RWPE1 (cell line): Measurements from ENCODE around the gene RASIP1.
"Not testable (repeated sequence)": the region's sequence is repeated elsewhere in the genome, so short reads cannot be mapped to it uniquely, and the experiment has no call there.

Experiments
- CTCF ChIA-PET: fragments of 350-600 bp; sonication (Branson Sonifier 250); formaldehyde crosslinking; extraction: SDS; loops from one replicate; lab custom pipeline; 2021; lab: Yijun Ruan, JAX
- POLR2A ChIA-PET: fragments of 400-600 bp; formaldehyde crosslinking; extraction: SDS; loops from one replicate; lab custom pipeline; 2020; ENCODE audit warnings: antibody characterized with exemption; ENCODE audit not compliant: low non-redundant PET; lab: Yijun Ruan, JAX
- DNase-seq: peaks from one replicate; pipeline ENCODE4 v3.0.0; 2012; ENCODE audit warnings: low spot score
- H3K27ac ChIP-seq: fragments of 450-650 bp; 2 replicates; pipeline ENCODE4 v1.5.1; 2017
- CTCF ChIP-seq: fragments of 450-650 bp; conservative IDR thresholded peaks from 2 replicates; pipeline ENCODE4 v1.5.1; 2017; ENCODE audit warnings: low read depth, mild to moderate bottlenecking

The RASIP1 gene

GRCh38 chr19:48695743-48696352 is 44.6 kb downstream of the RASIP1 start, which contains the start of gene FUT2:
TSS of gene FUT2 (plus strand) at chr19:48695971. CDS start at chr19:48702957, 6,986 bp downstream.
- CTCF ChIA-PET: no interaction called here
- no peak for TF ChIP-seq CTCF
- POLR2A ChIA-PET: interaction anchor here (0.5 kb wide), 1 partner anchor 21 kb away, joined by 4 read pairs; no protein-coding TSS in a partner anchor
- DNase-seq: no peak
- peak within 1 kb of the TSS; percentile 18 for H3K27ac ChIP-seq

DNA sequence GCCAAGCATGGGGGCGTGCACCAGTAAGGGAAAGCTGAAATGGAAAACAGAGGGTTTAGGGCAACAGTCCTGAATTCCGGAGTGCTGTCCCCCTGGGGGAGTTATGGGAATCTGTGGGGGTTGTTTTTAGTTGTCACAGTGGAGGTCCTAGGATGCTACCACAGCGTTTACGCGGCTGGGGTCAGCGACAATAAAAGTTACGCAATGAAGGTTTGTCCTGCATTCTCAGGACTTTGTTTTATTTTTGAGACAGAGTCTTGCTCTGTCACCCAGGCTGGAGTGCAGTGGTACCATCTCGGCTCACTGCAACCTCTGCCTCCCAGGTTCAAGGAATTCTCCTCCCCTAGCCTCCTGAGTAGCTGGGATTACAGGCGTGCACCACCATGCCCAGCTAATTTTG is 46.8 kb downstream of the RASIP1 start:
- POLR2A ChIA-PET, CTCF ChIA-PET, H3K27ac ChIP-seq, DNase-seq: not testable (repeated sequence)

- no peak for DNase-seq
- ChIA-PET CTCF (no interaction called here), POLR2A (no interaction called here)
- no peak for TF ChIP-seq CTCF
- H3K27ac ChIP-seq: no peak overlapping the region
Observed at GRCh38 chr19:48689449-48689848, 51.0 kb downstream of the RASIP1 start.

DNA sequence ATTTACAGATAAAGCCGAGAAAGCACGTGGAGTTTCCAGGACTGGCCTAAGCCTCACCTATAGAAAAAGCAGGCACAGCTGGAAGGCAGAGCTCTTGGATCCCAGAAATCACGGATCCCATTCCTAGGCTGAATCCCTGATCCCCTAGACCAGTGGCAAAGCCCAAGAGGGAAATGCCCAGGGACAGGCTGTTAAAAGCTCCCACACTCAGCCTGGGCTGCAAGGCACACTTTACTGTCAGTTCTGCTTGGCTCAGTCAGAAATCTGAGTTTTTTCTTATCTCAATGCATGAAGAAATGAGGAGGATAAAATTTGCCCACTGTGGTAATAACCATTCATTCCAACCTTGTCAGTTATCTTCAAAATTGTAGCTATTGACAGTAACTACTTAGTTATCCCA is 52.6 kb downstream of the RASIP1 start:
- ChIA-PET CTCF (interaction anchor here (0.6 kb wide), 1 partner anchor 100 kb away, joined by 3 read pairs; no protein-coding TSS in a partner anchor), POLR2A (no interaction called here)
- H3K27ac ChIP-seq: no peak overlapping the region
- no peak for DNase-seq
- no peak for TF ChIP-seq CTCF

- H3K27ac ChIP-seq, POLR2A ChIA-PET, DNase-seq, CTCF ChIA-PET: not testable (repeated sequence)
Observed at GRCh38 chr19:48686637-48687036, 53.8 kb downstream of the RASIP1 start.

DNA sequence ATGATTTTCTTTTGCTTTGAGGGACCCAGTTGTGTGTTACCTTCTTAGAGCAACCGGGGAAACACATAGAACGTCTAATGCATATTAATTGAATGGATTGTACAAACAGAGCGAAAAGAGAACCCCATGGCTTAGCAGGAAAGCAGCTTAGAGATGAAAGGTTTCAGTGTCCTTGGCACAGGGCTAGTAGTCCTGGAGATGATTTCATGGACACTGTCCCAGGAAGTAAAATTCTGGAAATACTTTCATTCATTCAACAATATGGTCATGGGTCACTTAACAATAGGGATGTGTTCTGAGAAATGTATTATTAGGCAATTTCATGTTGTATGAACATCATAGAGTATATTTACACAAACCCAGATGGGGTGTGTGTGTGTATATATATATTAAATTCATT is 54.3 kb downstream of the RASIP1 start:
- no peak for DNase-seq
- ChIA-PET POLR2A (no interaction called here), CTCF (no interaction called here)
- no peak for TF ChIP-seq CTCF
- no peak overlapping the region for H3K27ac ChIP-seq

GRCh38 chr19:48685583-48685982 is 54.8 kb downstream of the RASIP1 start:
- DNase-seq: no peak
- ChIA-PET POLR2A (no interaction called here), CTCF (interaction anchor here (0.7 kb wide), 1 partner anchor 1868 kb away, joined by 3 read pairs; no protein-coding TSS in a partner anchor)
- TF ChIP-seq CTCF: no peak
- no peak overlapping the region for H3K27ac ChIP-seq
